HepG2 (cell line): ENCODE measurements around the gene MGAT5. TPM values are rescaled to one million over a fixed set of nuclear protein-coding genes. Genes with fewer than 3 reads are reported as not detected.

ENCODE experiments used
- ATAC-seq: fragments of 200-7000 bp; cut with Tn5 transposase; 3 replicates; pipeline ENCODE4 v1.9.1; 2020; ENCODE audit warnings: mild to moderate bottlenecking, moderate library complexity
- BruUV-seq: library from RNA; stranded (reverse); fragments of 400-500 nt; replicated peaks from 2 replicates; lab custom pipeline; 2021; lab: Mats Ljungman, UMichigan
- CTCF ChIA-PET: fragments of 300-600 bp; formaldehyde crosslinking; extraction: SDS; loops from one replicate; lab custom pipeline; 2021; ENCODE audit warnings: low total read pairs, inconsistent platforms, low intra/inter-chr PET ratio; lab: Yijun Ruan, JAX
- POLR2A ChIA-PET: fragments of 350-600 bp; sonication (Branson Sonifier 250); formaldehyde crosslinking; loops from one replicate; lab custom pipeline; 2020; ENCODE audit warnings: antibody characterized with exemption, inconsistent platforms; lab: Yijun Ruan, JAX
- DNase-seq: peaks from one replicate; pipeline ENCODE4 v3.0.0-alpha.2; 2015; ENCODE audit warnings: low spot score
- FAIRE-seq: peaks from 3 replicates; lab custom pipeline; 2011; peaks lifted over from hg19 to GRCh38; lab: Jason Lieb, UNC
- H2AFZ ChIP-seq: one replicate; pipeline ENCODE4 v1.6.1; 2011; ENCODE audit warnings: low read length, inconsistent platforms
- H3K27ac ChIP-seq: fragments of 300-600 bp; 3 replicates; pipeline ENCODE4 v1.8.0; 2011; ENCODE audit warnings: mixed run types, mild to moderate bottlenecking, mixed read lengths, low read length, inconsistent platforms; ENCODE audit not compliant: insufficient read depth; ENCODE audit errors: extremely low read length
- H3K27me3 ChIP-seq, 2 experiments: fragments of 200-600 bp in 1 of 2; 2 replicates in 1 of 2; 3 replicates in 1 of 2; pipeline versions ENCODE4 v1.6.0 to v1.8.0; 2011; ENCODE audit warnings: low read length in 2 of 2, mild to moderate bottlenecking in 2 of 2, moderate library complexity in 2 of 2, inconsistent platforms in 1 of 2; ENCODE audit not compliant: insufficient read depth in 2 of 2, control insufficient read depth in 1 of 2
- H3K36me3 ChIP-seq, 2 experiments: fragments of 200-600 bp in 1 of 2; replicated peaks in 1 of 2; 2 replicates in 1 of 2; 3 replicates in 1 of 2; pipeline versions ENCODE4 v1.5.1 to v1.8.0; 2011; ENCODE audit warnings: low read length in 2 of 2, inconsistent platforms in 1 of 2; ENCODE audit not compliant: insufficient read depth in 2 of 2, control insufficient read depth in 1 of 2
- H3K4me1 ChIP-seq: 2 replicates; pipeline ENCODE4 v1.5.1; 2012; ENCODE audit warnings: low read length, inconsistent platforms; ENCODE audit not compliant: insufficient read depth
- H3K4me2 ChIP-seq: 2 replicates; pipeline ENCODE4 v1.6.0; 2011; ENCODE audit warnings: low read depth, low read length, inconsistent platforms
- H3K4me3 ChIP-seq, 3 experiments: fragments of 200-600 bp in 1 of 3; sonication (generic), shearing (Covaris generic) in 1 of 3; replicated peaks in 1 of 3; 2 replicates each; pipeline ENCODE4 v1.5.1; 2011 to 2016; ENCODE audit warnings: low read length in 3 of 3, inconsistent platforms in 2 of 3, low read depth in 2 of 3, mild to moderate bottlenecking in 2 of 3, control low read depth in 1 of 3, mixed read lengths in 1 of 3; ENCODE audit not compliant: insufficient read depth in 1 of 3
- H3K79me2 ChIP-seq: one replicate; pipeline ENCODE4 v1.6.1; 2011; ENCODE audit warnings: low read length, inconsistent platforms; ENCODE audit not compliant: insufficient read depth
- H3K9ac ChIP-seq: 2 replicates; pipeline ENCODE4 v1.6.0; 2011; ENCODE audit warnings: mild to moderate bottlenecking, low read depth, low read length, inconsistent platforms; ENCODE audit not compliant: insufficient read depth
- H3K9me3 ChIP-seq: 2 replicates; pipeline ENCODE4 v1.5.1; 2012; ENCODE audit warnings: mild to moderate bottlenecking, low read length
- H4K20me1 ChIP-seq: 2 replicates; pipeline ENCODE4 v1.6.0; 2011; ENCODE audit warnings: inconsistent platforms, mild to moderate bottlenecking, low read length, moderate library complexity; ENCODE audit not compliant: insufficient read depth
- DR1 ChIP-seq: sonication (generic); formaldehyde crosslinking; IDR thresholded peaks from 2 replicates; pipeline ENCODE4 v1.8.0; 2021; ENCODE audit warnings: mild to moderate bottlenecking, missing genetic modification reagents, inconsistent platforms
- RFX5 ChIP-seq: IDR thresholded peaks from 2 replicates; pipeline ENCODE4 v1.6.1; 2011; ENCODE audit warnings: low read depth, low read length, improper control_type of control experiment
- U2AF1 ChIP-seq: fragments of 200-400 bp; formaldehyde crosslinking; optimal IDR thresholded peaks from 2 replicates; pipeline ENCODE3; 2017; ENCODE audit warnings: mild to moderate bottlenecking, low read depth, low read length
- YEATS4 ChIP-seq: sonication (generic); formaldehyde crosslinking; IDR thresholded peaks from 2 replicates; pipeline ENCODE4 v1.4.0; 2020; ENCODE audit warnings: missing genetic modification reagents, borderline replicate concordance
- ZNF30 ChIP-seq: sonication (generic); formaldehyde crosslinking; IDR thresholded peaks from 2 replicates; pipeline ENCODE4 v1.5.0; 2020; ENCODE audit warnings: mild to moderate bottlenecking, missing genetic modification reagents
- ZSCAN31 ChIP-seq: sonication (generic); formaldehyde crosslinking; IDR thresholded peaks from 2 replicates; pipeline ENCODE4 v1.5.0; 2020; ENCODE audit warnings: low read depth, mild to moderate bottlenecking, missing genetic modification reagents
- WGBS: methylation state at CpG from one replicate; pipeline ENCODE4 v1.1.6; 2017; ENCODE audit warnings: low lambda C conversion rate; 5-methylcytosine and 5-hydroxymethylcytosine counted together
- in situ Hi-C: cut with HindIII; loops from 2 replicates; pipeline ENCODE4 v1.10.0; 2017; ENCODE audit warnings: low pct_unique_long_range_greater_than_20kb; ENCODE audit not compliant: extremely low pct_ligation_motif_present
- intact Hi-C: fragments of 100-400 bp; cut with micrococcal nuclease; formaldehyde crosslinking; loops from one replicate; pipeline ENCODE4 v1.10.0; 2022; ENCODE audit not compliant: unreplicated experiment
- polyA plus RNA-seq, 8 experiments: library from polyadenylated mRNA; depleted of rRNA in 3 of 8; stranded (reverse) in 7 of 8; unstranded in 1 of 8; fragments of >200 nt; fragmentation: Illumina TruSeq in 4 of 8; extraction: Trizol in 4 of 8; gene quantifications; 2 replicates each; pipeline versions ENCODE4 v1.2.1 to v1.2.3, GENCODE V29; 2011 to 2016; ENCODE audit warnings: low read depth in 4 of 8, missing spikeins in 1 of 8, mixed read lengths in 1 of 8; ENCODE audit not compliant: insufficient read depth in 1 of 8
- total RNA-seq, 5 experiments: library from RNA; depleted of rRNA; stranded (reverse); fragments of >200 nt; fragmentation: Illumina TruSeq; extraction: Trizol; gene quantifications; 2 replicates each; pipeline ENCODE4 v1.2.3, GENCODE V29; 2016; ENCODE audit warnings: low read depth in 1 of 5

MGAT5 gene
- total and polyA plus RNA-seq, 2 of the 13 experiments (the other 11 are each of a cell fraction or from before 2014, with no cell fraction given), result 33.1 to 60.2 TPM

DNA sequence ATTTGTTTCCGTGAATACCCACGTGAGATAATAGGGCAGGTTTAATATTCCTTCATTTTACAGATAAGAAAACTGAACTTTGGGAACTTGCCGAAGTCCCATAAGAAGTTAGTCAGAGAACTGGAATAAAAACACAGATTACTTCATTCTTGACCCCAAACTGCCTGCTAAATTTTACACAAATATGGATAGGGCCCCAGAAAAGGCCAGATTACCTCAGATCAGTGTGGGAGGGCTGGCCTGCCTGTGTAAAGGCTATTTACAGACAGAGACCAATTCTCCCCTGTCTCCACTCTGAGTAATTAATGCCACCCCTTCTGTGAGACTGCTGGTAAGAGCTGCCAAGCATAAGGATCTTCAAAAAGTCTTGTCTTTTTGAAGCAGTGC is 139.2 kb downstream of the MGAT5 start:
- in situ Hi-C loops (no loop called here), intact Hi-C loops (no loop called here)
- Histone ChIP-seq H3K27ac (no peak overlapping the region), H3K4me1 (peaks cover 18% of the 10 kb centered on the region), H3K9ac (no peak overlapping the region), H3K4me2 (no peak overlapping the region), H3K36me3 (no peaks in the 10 kb centered on the region; a peak in 3 of 5 replicates), H3K79me2 (no peaks in the 10 kb centered on the region), H2AFZ (no peak overlapping the region), H3K27me3 (no peaks in the 10 kb centered on the region), H4K20me1 (no peaks in the 10 kb centered on the region), H3K4me3 (no peak overlapping the region), H3K9me3 (no peaks in the 10 kb centered on the region)
- BruUV-seq, result no TSS peak
- ATAC-seq, result no peak
- CTCF ChIA-PET, result interaction anchor here (1.8 to 3.3 kb wide), 2 partner anchors 19 to 58 kb away, joined by 8 to 23 read pairs; no protein-coding TSS in a partner anchor
- no peak for DNase-seq
- no peak for FAIRE-seq
- WGBS, result 98% methylated on average over 3 of the region's 3 CpGs
- no peak for TF ChIP-seq YEATS4 (CRISPR knock-in tag)
- POLR2A ChIA-PET, result interaction anchor here (1.4 kb wide), 1 partner anchor 9 kb away, joined by 3 read pairs; no protein-coding TSS in a partner anchor

DNA sequence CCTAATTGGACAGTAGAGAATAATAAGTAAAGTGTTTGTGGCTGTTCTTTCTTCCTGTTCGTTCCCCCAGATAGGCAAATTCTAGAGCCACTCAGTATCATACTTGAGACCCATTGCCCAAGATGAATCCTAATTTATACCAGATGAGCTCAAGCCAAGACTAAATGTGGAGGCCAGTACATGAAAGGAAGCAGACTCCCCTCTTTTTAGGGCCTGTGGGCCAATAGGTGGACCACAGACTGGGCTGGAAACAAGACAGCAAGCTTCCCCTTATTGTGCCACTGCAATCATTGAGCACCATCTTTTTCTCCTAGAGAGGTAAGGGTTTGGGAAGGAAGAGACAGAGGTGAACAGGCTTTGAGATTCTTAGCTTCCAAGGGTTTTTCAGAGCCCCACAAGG is 141.9 kb downstream of the MGAT5 start:
- intact Hi-C loops (loop anchor here (1.0 kb wide), 1 partner anchor 17 kb away; no protein-coding TSS in a partner anchor), in situ Hi-C loops (no loop called here)
- no peaks in the 10 kb centered on the region for H3K27me3 ChIP-seq
- DNase-seq, result no peak
- BruUV-seq, result no TSS peak
- POLR2A ChIA-PET, result interaction anchor here (1.1 to 4.0 kb wide), 2 partner anchors 16 to 36 kb away, joined by 3 to 24 read pairs; no protein-coding TSS in a partner anchor
- CTCF ChIA-PET, result interaction anchor here (3.1 kb wide), 1 partner anchor 55 kb away, joined by 9 read pairs; no protein-coding TSS in a partner anchor
- WGBS, result 92% methylated on average over 1 of the region's 1 CpG
- H2AFZ ChIP-seq, result no peak overlapping the region
- TF ChIP-seq ZSCAN31 (CRISPR knock-in tag) (no peak), RFX5 (no peak), ZNF30 (no peak), DR1 (CRISPR knock-in tag) (no peak), U2AF1 (no peak)
- no peaks in the 10 kb centered on the region for H4K20me1 ChIP-seq
- ATAC-seq, result no peak
- H3K79me2 ChIP-seq, result no peaks in the 10 kb centered on the region
- H3K27ac ChIP-seq, result no peak overlapping the region
- H3K4me2 ChIP-seq, result no peak overlapping the region
- H3K36me3 ChIP-seq, result peaks cover 0 to 5% of the 10 kb centered on the region in 2 experiments; a peak in 3 of 5 replicates
- no peaks in the 10 kb centered on the region for H3K9me3 ChIP-seq
- H3K4me3 ChIP-seq, result no peak overlapping the region
- FAIRE-seq, result no peak
- peaks cover 18% of the 10 kb centered on the region for H3K4me1 ChIP-seq
- no peak overlapping the region for H3K9ac ChIP-seq
